A673 (cell line): ENCODE results near the gene HINFP. TPM values are rescaled to one million over a fixed set of nuclear protein-coding genes. Genes with fewer than 3 reads are reported as not detected.

Experiments used
- BruUV-seq: library from RNA; stranded (reverse); fragments of 400-500 nt; replicated peaks from 2 replicates; lab custom pipeline; 2021; lab: Mats Ljungman, UMichigan
- CTCF ChIA-PET: fragments of 300-600 bp; sonication (Branson Sonifier 250); formaldehyde crosslinking; loops from one replicate; lab custom pipeline; 2022; ENCODE audit warnings: antibody characterized with exemption; lab: Charles Lee
- POLR2A ChIA-PET: fragments of 300-600 bp; sonication (Branson Sonifier 250); formaldehyde crosslinking; loops from one replicate; lab custom pipeline; 2022; ENCODE audit warnings: antibody characterized with exemption; ENCODE audit not compliant: low non-redundant PET; lab: Charles Lee
- DNase-seq: peaks from one replicate; pipeline ENCODE4 v3.0.0-alpha.2; 2015; ENCODE audit warnings: low spot score
- H3K27ac ChIP-seq: fragments of 200-600 bp; sonication (generic); 2 replicates; pipeline ENCODE4 v1.5.1; 2016; ENCODE audit warnings: mixed run types, low read depth, mild to moderate bottlenecking, mixed read lengths, antibody characterized with exemption, low read length; ENCODE audit not compliant: poor library complexity, severe bottlenecking
- H3K27me3 ChIP-seq: fragments of 200-600 bp; sonication (generic); replicated peaks from 2 replicates; pipeline ENCODE4 v1.6.1; 2017; ENCODE audit warnings: mixed run types, low read depth, mild to moderate bottlenecking, mixed read lengths, antibody characterized with exemption, low read length; ENCODE audit not compliant: insufficient read depth, poor library complexity
- H3K36me3 ChIP-seq: fragments of 200-600 bp; sonication (generic); 2 replicates; pipeline ENCODE4 v1.6.1; 2016; ENCODE audit warnings: mixed run types, mild to moderate bottlenecking, mixed read lengths, antibody characterized with exemption, low read length; ENCODE audit not compliant: insufficient read depth, poor library complexity, severe bottlenecking
- H3K4me1 ChIP-seq: fragments of 200-600 bp; sonication (generic); 2 replicates; pipeline ENCODE4 v1.6.1; 2017; ENCODE audit warnings: mixed run types, mild to moderate bottlenecking, mixed read lengths, antibody characterized with exemption, low read length; ENCODE audit not compliant: insufficient read depth, poor library complexity, severe bottlenecking
- H3K4me3 ChIP-seq: fragments of 200-600 bp; sonication (generic); 2 replicates; pipeline ENCODE4 v1.5.1; 2016; ENCODE audit warnings: low read depth, mixed run types, mild to moderate bottlenecking, mixed read lengths, low read length; ENCODE audit not compliant: poor library complexity, severe bottlenecking
- H3K9me3 ChIP-seq: fragments of 200-600 bp; sonication (generic); 2 replicates; pipeline ENCODE4 v1.6.1; 2016; ENCODE audit warnings: mixed run types, low read depth, mild to moderate bottlenecking, mixed read lengths, antibody characterized with exemption, low read length; ENCODE audit not compliant: poor library complexity, severe bottlenecking
- CTCF ChIP-seq: fragments of 300-800, 200-600 bp; sonication (generic); conservative IDR thresholded peaks from 2 replicates; pipeline ENCODE4 v1.5.1; 2017; ENCODE audit warnings: low read depth, mild to moderate bottlenecking, antibody characterized with exemption, low read length, moderate library complexity, mixed read lengths
- EZH2 ChIP-seq: fragments of 200-600 bp; sonication (generic); IDR thresholded peaks from 2 replicates; pipeline ENCODE4 v1.6.1; 2017; ENCODE audit warnings: borderline replicate concordance, low read depth, mild to moderate bottlenecking, mixed read lengths, antibody characterized with exemption, low read length; ENCODE audit not compliant: poor library complexity, severe bottlenecking
- intact Hi-C: fragments of 100-400 bp; cut with micrococcal nuclease; formaldehyde crosslinking; loops from one replicate; pipeline ENCODE4 v1.10.0; 2022; ENCODE audit not compliant: unreplicated experiment
- total RNA-seq: library from RNA; stranded (reverse); gene quantifications from 2 replicates; pipeline ENCODE4 v1.2.3, GENCODE V29; 2021

The HINFP gene
- total RNA-seq, 1 experiment from 2014 or later, result 31.7 TPM

DNA sequence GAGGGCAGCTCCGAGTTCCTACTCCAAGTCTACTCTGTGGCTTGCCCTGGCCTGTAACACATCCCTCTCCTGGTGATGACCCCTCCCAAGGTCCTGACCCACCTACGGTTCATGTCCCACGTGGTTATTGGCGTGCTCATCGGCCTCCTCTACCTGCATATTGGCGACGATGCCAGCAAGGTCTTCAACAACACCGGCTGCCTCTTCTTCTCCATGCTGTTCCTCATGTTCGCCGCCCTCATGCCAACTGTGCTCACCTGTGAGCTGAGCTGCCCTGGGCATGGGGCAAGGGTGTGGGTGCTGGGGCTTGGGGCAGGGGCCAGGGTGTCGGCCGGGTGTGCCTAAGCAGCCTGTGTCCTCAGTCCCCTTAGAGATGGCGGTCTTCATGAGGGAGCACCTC is 37.1 kb downstream of the HINFP start:
- Histone ChIP-seq H3K9me3 (no peaks in the 10 kb centered on the region), H3K36me3 (no peaks in the 10 kb centered on the region), H3K4me3 (no peak overlapping the region), H3K27me3 (no peaks in the 10 kb centered on the region), H3K27ac (no peak overlapping the region), H3K4me1 (no peaks in the 10 kb centered on the region)
- CTCF ChIA-PET, result no interaction called here
- no peak for TF ChIP-seq CTCF
- TF ChIP-seq EZH2, result no peak
- POLR2A ChIA-PET, result no interaction called here
- no TSS peak for BruUV-seq
- no peak for DNase-seq
- intact Hi-C loops, result no loop called here

GRCh38 chr11:119160151-119160550 is 38.8 kb downstream of the HINFP start:
- no TSS peak for BruUV-seq
- POLR2A ChIA-PET, result no interaction called here

DNA sequence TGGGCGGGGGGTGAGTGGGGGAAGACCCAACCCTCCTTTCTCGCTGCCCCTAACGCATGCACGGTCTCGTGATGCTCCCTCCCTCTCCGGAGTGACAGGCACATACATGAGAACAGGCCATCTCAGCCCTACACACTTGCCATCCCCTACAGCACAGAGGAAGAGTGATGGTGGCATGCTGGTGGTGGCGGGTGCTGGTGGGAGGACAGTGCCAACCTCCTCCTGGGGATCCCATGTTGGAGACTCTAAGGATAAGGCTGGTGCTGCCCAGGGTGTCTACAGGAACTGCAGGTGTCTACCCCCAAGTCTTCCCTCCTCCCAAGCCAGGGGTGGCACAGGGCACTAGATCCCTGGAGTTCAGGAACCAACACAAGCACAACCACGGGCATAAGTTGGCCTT is 40.5 kb downstream of the HINFP start:
- POLR2A ChIA-PET, result no interaction called here
- intact Hi-C loops, result no loop called here
- H3K9me3 ChIP-seq, result no peaks in the 10 kb centered on the region
- CTCF ChIA-PET, result no interaction called here
- no TSS peak for BruUV-seq
- H3K36me3 ChIP-seq, result no peaks in the 10 kb centered on the region
- H3K27ac ChIP-seq, result no peak overlapping the region
- H3K4me1 ChIP-seq, result no peaks in the 10 kb centered on the region
- no peak overlapping the region for H3K4me3 ChIP-seq
- no peaks in the 10 kb centered on the region for H3K27me3 ChIP-seq
- DNase-seq, result no peak
- TF ChIP-seq EZH2 (no peak), CTCF (no peak)

More at GRCh38 chr11:119160151-119160550, 38.8 kb downstream of the HINFP start:
- Histone ChIP-seq H3K4me1 (no peaks in the 10 kb centered on the region), H3K27me3 (no peaks in the 10 kb centered on the region), H3K4me3 (no peak overlapping the region), H3K9me3 (no peaks in the 10 kb centered on the region), H3K36me3 (no peaks in the 10 kb centered on the region), H3K27ac (no peak overlapping the region)
- intact Hi-C loops, result no loop called here
- TF ChIP-seq EZH2 (no peak), CTCF (no peak)
- no peak for DNase-seq
- CTCF ChIA-PET, result no interaction called here
